ENCODE results near the gene TMEM243. TPM values are rescaled to one million over a fixed set of nuclear protein-coding genes. Genes with fewer than 3 reads are reported as not detected.

TMEM243 gene
- total RNA-seq, 6 experiments from 2014 or later, result 2.0 to 5.1 (median 4.3) TPM

DNA sequence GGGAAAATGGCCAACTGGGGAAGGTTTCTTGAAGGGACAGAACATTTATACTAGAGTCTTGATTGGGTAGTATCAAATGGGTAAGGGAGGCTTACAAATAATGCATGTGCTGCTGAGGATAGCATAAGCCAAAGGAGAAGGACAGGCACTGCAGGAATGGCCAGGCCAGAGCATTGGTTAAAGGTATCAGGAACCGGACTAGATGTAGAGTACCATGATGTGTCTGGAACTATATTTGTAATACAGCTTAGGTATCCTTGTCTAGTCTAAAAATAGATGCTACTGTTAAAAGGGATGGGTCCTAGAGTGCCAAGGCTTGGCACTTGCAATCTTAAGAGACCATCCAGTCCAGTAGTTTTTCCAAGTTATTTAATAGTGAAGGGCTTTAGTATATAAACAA lies 20.3 kb downstream of the TMEM243 start:
- no peaks in the 10 kb centered on the region for H3K27me3 ChIP-seq
- no peak for DNase-seq
- no peaks in the 10 kb centered on the region for H3K9me3 ChIP-seq
- H3K36me3 ChIP-seq, result peaks cover 0 to 31% (median 26%) of the 10 kb centered on the region in 4 donors
- no peak overlapping the region for H3K27ac ChIP-seq
- H3K4me3 ChIP-seq, result no peak overlapping the region
- ATAC-seq, result no peak
- intact Hi-C loops (cut with DNase I), result no loop called here
- H3K4me1 ChIP-seq, result no peaks in the 10 kb centered on the region
- 90% methylated on average over 1 of the region's 1 CpG for WGBS (ENCODE audit: insufficient coverage, low coverage, low lambda C conversion rate, missing lambda C conversion rate)
- TF ChIP-seq, protein P1, sequence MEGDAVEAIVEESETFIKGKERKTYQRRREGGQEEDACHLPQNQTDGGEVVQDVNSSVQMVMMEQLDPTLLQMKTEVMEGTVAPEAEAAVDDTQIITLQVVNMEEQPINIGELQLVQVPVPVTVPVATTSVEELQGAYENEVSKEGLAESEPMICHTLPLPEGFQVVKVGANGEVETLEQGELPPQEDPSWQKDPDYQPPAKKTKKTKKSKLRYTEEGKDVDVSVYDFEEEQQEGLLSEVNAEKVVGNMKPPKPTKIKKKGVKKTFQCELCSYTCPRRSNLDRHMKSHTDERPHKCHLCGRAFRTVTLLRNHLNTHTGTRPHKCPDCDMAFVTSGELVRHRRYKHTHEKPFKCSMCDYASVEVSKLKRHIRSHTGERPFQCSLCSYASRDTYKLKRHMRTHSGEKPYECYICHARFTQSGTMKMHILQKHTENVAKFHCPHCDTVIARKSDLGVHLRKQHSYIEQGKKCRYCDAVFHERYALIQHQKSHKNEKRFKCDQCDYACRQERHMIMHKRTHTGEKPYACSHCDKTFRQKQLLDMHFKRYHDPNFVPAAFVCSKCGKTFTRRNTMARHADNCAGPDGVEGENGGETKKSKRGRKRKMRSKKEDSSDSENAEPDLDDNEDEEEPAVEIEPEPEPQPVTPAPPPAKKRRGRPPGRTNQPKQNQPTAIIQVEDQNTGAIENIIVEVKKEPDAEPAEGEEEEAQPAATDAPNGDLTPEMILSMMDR (IDR thresholded peaks at IDR 0.05), result no peak
- no peak for TF ChIP-seq POLR2A (IDR thresholded peaks at IDR 0.05)

DNA sequence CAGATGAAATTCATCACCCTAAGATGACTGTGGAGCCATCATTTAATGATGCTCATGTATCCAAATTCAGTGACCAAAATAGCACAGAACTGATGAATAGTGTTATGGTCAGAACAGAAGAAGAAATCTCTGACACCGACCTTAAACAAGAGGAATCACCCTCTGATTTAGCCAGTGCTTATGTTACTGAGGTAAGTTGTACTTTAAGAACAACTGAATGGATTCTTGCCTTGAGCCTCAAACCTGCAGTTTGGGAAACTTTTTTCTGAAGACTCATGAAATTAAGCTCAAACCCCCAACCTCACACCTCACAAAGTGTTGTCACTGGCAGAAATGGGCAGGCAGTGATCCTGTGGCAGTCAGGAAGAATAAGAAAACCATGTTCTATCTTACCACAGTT lies 25.6 kb downstream of the TMEM243 start:
- intact Hi-C loops (cut with DNase I), result no loop called here
- Histone ChIP-seq H3K27me3 (no peaks in the 10 kb centered on the region), H3K4me1 (no peaks in the 10 kb centered on the region), H3K27ac (no peak overlapping the region), H3K36me3 (peaks cover 4 to 81% (median 46%) of the 10 kb centered on the region in 4 donors), H3K9me3 (no peaks in the 10 kb centered on the region), H3K4me3 (no peak overlapping the region)
- no peak for TF ChIP-seq POLR2A (IDR thresholded peaks at IDR 0.05)
- TF ChIP-seq, protein P1 (IDR thresholded peaks at IDR 0.05), result no peak
- WGBS (ENCODE audit: insufficient coverage, low coverage, low lambda C conversion rate, missing lambda C conversion rate), result 78% methylated on average over 1 of the region's 1 CpG
- DNase-seq, result no peak
- no peak for ATAC-seq

DNA sequence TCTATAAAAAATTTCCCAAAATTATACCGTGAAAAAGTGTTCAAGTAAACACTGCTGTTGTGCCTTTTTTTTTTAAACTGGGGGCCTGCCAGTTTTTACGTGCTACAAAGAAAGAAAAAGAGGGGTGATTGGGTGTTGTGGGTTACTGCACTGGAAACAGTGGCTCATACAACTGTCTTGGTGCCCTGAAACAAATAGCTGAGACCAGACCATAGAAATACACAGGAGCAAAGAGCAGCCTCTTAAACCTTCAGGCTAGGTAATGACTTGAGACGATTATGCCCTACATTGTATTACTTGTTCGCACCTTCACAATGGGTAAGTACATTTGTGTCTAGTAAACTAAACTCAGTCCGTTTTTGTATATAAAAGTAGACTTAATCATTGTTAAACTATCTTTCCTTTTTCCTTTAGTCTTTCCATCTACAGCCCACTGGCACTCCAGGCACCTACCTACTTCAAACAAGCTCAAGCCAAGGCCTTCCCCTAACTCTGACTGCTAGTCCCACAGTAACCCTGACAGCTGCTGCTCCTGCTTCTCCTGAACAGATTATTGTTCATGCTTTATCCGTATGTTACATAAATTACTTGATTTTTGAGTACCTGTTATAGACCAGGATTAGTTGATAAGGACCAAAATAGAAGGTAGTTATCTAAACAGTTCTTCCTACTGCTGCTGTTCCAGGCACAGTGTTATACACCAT lies 26.6 kb downstream of the TMEM243 start:
- H3K4me1 ChIP-seq, result no peaks in the 10 kb centered on the region
- TF ChIP-seq, protein P1 (IDR thresholded peaks at IDR 0.05), result no peak
- no peak for TF ChIP-seq POLR2A (IDR thresholded peaks at IDR 0.05)
- DNase-seq, result no peak
- intact Hi-C loops (cut with DNase I), result no loop called here
- no peak for ATAC-seq
- H3K27me3 ChIP-seq, result no peaks in the 10 kb centered on the region
- no peak overlapping the region for H3K27ac ChIP-seq
- 75% methylated on average over 6 of the region's 6 CpGs for WGBS (ENCODE audit: insufficient coverage, low coverage, low lambda C conversion rate, missing lambda C conversion rate)
- H3K4me3 ChIP-seq, result no peak overlapping the region
- H3K9me3 ChIP-seq, result no peaks in the 10 kb centered on the region
- peaks cover 4 to 90% (median 44%) of the 10 kb centered on the region in 4 donors for H3K36me3 ChIP-seq

DNA sequence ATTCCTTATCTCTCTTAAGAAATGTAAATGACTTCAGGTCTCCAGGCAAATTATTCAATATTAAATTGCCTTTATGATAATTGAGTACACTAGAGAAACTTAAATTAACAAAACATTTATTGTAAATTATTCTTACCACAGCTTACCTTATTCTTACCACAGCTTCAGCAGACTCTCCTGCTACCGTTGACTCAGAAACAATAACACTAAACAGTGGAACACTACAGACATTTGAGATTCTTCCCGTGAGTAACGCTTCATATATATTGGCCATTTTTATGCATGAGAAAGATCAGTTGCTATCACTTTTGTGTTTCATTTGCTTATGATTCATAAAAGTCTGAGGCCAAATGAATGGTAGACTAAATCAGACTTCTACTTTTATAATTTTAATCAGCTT lies 28.7 kb downstream of the TMEM243 start:
- no peaks in the 10 kb centered on the region for H3K9me3 ChIP-seq
- no peaks in the 10 kb centered on the region for H3K4me1 ChIP-seq
- intact Hi-C loops (cut with DNase I), result no loop called here
- no peak for TF ChIP-seq POLR2A (IDR thresholded peaks at IDR 0.05)
- TF ChIP-seq, protein P1 (IDR thresholded peaks at IDR 0.05), result no peak
- no peaks in the 10 kb centered on the region for H3K27me3 ChIP-seq
- 89% methylated on average over 3 of the region's 3 CpGs for WGBS (ENCODE audit: insufficient coverage, low coverage, low lambda C conversion rate, missing lambda C conversion rate)
- H3K36me3 ChIP-seq, result peaks cover 4 to 94% (median 39%) of the 10 kb centered on the region in 4 donors
- no peak for DNase-seq
- ATAC-seq, result no peak
- no peak overlapping the region for H3K4me3 ChIP-seq
- no peak overlapping the region for H3K27ac ChIP-seq

Measured in right lobe of liver (tissue), 6 donors.